ENCODE results near the gene MOB3C.

GRCh38 chr1:46647611-46648010 lies 31.0 kb upstream of the MOB3C start:
- TF ChIP-seq POLR2AphosphoS5 (IDR thresholded peaks at IDR 0.05; ENCODE audit: low read depth, low read length) (no peak), POLR2A (IDR thresholded peaks at IDR 0.05; ENCODE audit: low read depth, low read length) (no peak)
